HG03159 (cell line): Measurements from ENCODE around the gene ATXN1L.
"Not testable (repeated sequence)": the region's sequence is repeated elsewhere in the genome, so short reads cannot be mapped to it uniquely, and the experiment has no call there.

Experiments
- ATAC-seq: cut with Tn5 transposase; IDR thresholded peaks from one replicate; pipeline ENCODE4 v1.9.1; 2021; ENCODE audit warnings: mild to moderate bottlenecking, moderate library complexity; ENCODE audit not compliant: unreplicated experiment

The ATXN1L gene

DNA sequence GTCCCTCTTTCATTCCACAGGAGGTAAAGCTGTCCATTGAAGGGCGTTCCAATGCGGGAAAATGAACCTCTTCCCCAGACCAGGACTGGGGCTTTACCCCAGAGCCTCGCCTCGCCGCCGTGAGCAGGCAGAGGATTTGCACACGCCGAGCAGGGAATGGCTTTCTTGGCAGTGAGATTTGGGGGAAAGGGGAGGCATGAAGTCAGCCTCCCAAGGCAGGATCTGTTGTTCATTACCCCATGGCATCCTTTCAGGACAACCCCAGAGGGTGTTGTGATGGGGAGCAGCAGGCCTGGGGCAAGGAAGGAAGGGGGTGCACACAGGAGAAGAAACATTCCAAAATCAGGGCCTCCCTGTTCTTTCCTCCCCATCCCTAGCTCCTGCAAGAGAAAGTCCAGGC is 6.0 kb downstream of the ATXN1L start:
- ATAC-seq, result no peak

DNA sequence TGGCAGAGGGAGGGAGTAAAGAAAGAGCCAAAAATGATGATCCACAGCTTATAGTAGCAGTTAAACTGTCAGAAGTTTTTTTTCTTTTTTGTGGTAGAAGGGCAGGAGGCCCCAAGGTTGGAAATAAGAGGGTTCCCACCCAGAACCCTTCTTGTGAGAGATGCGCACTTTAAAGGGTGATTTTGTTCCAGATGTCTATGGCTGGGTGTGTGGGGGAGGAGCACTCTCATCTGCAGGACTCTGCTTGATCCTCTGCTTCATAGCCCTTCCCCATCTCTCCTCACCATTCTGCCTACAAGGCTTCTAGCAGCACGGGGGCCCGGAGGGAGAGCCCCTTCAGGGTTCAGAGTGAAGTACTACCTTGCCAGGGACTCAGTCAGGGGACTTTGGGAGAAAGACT is 6.4 kb downstream of the ATXN1L start:
- ATAC-seq, result no peak

DNA sequence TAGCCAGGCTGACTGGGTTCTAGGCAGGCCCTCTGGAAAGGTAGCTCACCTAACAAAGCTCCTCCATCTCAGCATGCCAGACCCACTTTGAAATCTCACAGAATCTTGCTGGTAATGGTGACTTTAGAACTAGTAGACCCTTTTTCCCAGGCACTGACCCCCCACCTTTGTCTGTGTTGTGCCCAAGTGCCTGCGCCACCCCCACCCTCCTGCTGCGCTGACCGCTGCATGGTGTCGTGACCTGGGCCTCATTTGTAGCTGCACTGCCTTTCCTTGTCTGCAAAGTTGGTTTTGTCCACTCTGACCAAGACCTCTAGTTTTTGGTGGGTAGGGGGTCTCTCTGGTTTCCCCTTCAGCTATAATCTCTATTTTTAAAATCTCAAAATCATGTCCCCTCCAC is 6.8 kb downstream of the ATXN1L start:
- ATAC-seq, result no peak

DNA sequence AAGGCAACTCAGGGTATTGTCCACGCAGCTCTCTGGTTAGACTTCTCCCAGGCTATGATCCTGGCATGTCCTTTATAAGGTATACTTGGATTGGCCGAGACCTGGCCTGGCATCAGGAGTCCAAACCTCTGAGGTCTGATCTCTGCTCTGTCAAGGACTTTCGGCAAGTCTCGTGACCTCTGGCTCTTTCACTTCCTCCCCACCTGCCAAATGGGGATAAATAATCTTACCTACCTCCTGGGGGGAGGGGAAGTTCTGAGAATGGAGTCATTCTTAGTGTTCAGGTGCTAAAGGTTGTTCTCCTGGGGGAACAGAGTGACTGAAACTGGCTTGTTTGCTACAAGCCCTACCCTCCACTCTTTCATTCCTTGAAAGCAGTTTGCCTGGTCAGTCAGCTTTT is 7.6 kb downstream of the ATXN1L start:
- no peak for ATAC-seq

DNA sequence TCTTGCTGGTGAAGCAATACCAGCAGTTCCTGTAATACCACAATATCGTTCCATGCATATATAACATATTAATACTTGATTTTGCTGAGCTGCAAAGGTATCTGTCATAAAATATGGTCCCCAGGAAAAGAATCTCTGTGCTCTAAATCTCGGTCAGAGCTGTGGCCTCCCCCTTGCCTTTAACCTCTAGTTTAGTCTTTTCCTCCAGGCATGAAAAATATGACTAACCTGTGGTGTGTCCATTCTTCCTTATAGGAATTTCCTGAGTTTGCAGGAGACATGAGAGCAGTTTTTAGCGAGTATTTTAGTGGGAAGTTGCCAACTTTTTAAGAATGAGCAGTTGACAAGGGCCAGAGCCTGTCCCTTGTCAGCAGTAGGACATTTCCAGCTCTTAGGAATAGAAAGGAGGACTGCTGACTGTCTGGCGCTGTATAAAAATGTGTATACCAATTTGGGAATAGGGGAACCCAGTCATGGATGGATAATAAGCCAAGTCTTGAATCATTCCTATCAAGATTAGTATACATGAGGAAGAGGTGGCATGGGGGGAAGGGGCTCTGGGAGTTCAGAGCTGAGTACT is 8.7 kb downstream of the ATXN1L start:
- no peak for ATAC-seq

DNA sequence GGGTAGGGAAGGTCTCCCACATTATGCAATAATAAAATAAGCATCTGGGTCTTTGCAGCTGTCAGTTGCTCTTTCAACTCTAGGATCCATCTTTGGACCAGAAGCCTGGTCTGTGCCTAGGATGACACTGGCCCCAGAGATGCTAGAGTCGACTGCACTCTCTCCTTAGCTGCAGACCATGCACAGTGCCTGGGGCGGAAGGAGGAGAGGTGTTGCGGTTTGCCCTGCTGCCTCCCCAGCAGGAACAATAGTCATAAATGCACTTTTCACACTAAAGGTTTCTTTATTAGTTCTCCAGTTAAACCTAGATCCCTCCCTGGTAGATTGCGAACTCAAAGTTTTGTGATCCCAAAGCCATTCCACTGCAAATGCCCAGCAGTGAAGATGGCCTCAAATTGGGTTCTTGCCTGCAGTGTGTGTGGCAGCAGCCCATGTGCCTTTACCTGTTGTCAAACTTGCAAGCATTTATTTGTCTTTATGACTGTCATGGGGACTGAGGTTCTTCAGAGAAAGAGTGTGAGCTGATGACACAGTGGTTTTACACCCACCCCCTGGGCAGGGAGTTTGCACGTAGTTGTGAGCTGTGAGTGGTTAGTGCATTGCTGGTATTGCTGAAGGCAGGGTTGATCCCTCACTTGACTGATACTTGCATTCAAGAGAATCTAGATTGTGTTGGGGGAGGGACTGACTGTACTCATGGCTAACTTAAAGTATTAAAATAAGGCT is 10.3 kb downstream of the ATXN1L start:
- ATAC-seq, result no peak

DNA sequence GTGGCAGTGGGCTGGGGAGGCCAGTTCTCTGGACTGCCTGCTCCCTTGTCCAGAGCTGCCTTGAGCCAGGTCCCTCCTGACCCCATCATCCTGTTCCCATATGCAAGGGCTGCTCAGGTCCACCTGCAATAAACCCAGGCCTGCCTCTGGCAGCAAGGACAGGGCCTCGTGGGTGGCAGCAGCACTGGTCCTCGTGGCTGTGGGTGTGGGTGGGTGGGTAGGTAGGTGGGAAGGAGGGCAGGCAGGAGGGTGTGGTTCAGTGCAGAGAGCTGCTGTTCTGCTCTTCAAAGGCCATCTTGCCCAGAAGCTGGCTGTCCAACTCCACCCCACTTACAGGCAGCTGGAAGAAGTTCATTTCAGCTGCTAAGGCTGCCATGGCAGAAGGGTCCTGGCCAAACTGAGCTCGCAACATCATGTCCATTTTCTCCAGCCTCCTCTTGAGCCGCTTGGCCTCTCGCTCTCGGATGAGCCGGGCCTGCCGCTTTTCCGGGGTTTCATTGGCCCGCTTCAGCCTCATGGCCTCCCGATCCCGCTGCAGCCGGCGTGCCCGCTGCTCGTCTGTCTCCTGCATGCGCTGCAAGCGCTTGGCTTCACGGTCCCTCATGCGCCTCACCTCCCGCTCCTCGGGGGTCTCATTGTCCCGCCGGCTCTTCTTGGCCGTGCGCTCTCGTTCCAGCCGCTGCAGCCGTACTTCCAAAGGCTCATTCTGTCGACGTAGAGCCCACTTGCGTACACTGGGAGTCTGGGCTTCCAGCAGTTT is 14.2 kb downstream of the ATXN1L start:
- no peak for ATAC-seq

DNA sequence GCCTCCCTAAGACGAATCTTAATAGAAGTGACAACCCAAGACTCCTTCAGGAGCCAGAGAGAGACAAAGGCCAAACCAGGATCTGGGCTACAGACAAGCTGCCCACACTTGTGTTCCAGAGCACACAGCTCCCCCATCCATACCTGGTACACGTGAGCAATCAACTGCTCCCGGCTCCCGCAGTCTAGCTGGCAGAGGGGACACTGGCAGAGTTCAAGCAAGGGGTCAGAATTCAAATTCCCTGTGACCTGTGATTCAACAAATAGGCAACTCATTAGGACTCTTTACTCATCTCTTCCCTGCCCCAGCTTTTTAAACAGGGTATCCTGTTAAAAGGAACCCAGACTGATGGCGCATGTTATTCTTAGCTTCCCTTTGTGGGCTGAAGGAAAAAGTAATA is 18.2 kb downstream of the ATXN1L start:
- no peak for ATAC-seq

DNA sequence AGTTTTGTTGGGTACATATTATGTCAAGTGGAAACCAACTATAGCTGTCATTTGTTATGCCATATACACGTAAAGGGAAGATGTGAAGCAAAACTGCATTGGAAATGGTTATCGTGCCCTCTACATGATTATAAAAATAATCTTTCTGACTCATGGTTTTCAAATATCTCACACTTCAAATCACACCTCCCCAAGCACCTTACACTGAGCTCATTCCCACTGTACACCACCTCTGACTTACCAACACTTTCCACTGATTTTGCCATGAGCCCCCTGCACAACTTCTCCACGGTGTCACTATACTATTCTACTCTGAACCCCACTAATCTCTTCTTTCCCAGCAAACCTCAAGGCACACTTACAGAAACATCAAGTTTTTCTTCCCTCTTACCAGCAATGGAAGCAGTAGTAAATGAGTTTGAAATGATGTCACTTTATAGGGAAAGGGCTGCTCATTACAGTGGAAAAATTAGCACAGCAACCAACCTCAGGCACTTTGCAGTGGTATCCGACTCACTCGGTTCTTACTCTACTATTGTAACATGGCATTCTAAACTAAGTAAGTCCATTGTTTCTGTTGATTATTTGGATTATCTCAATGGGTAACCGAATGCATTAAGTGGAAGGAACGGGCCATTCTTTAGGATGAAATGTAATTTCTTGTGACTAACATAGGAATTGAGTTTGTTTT is 19.5 kb downstream of the ATXN1L start:
- ATAC-seq, result no peak

DNA sequence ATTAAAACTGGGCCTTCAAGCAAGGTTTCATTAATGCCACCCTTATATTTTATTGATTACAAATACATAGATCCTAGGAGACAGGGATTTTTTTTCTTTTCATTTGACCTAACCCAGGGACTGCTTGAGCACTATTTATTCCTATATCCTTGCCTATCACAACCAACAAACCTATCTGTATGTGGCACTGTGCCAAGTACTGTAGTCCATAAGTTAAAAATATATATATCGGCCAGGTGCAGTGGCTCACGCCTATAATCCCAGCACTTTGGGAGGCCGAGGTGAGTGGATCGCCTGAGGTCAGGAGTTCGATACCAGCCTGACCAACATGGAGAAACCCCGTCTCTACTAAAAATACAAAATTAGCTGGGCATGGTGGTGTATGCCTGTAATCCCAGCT is 21.4 kb downstream of the ATXN1L start:
- ATAC-seq, result not testable (repeated sequence)

DNA sequence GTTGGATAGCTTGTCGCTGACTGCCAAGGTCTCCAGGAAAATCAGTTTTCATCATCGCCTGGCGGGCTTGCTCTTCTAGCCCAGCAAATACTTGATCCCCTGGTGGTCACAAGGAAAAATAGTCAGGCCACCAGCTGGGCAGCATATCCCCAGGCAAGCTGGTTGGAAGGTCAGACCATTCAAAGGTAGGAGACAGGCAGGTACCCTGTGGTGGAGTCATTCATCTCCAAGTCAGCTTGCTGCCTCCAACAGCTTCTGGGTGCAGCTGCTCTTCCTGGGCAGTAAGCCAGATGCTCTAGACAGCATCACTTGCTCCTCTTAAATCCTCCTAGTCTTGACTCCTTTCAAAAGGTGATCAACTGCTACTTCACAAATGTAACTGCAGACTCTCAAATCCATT is 22.2 kb downstream of the ATXN1L start:
- no peak for ATAC-seq

DNA sequence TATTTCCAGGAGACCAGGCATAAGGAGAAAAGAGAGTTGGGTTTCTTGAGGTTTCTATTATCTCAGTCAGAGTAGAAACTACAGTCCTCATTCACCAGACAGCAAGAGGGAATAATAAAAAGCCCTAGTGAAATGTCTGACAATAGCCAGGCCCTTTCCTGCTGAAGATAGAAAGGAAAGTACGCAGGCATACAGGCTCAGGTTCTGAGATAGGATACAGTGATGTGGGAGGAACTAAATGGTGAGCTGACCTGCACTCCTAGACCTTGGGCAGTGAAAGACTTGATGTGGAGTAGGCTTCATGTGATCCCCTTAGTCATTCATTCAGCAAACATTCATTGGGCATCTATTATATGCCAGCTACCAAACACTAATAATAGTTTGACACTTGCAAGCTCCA is 23.3 kb downstream of the ATXN1L start:
- ATAC-seq, result no peak

DNA sequence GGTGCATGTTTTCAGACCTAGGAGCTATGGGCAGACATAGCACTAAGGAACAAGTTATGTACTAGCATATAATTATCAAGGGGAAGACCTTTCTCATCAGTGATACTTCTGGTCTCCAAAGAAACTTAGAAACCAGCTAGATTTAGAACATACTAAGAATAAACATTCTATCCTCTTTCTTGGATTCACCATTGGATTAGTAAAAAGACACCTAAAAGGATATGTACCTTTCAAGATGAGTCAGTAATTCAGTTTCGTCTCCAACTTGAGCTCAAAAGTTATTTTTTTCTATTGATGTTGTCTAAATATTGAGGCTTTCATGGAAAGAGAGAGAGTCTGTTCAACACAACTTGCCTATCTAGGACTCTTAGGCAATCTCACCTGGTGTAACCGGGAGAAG is 25.0 kb downstream of the ATXN1L start:
- ATAC-seq, result no peak

DNA sequence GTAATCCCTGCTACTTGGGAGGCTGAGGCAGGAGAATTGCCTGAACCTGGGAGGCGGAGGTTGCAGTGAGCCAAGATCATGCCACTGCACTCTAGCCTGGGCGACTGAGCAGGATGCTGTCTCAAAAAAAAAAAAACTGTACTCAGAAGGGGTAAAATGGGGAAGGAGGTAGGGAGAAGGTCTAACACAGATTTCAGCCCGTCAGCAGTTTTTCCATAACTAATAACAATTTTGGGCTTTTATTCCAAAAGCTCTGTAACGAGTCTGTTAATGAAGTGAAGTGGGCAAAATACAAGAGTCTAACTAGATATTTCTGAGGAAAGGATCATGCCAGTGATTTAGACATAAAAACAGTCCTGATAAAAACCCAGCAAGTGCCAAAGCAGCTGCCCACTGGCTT is 27.4 kb downstream of the ATXN1L start:
- no peak for ATAC-seq

DNA sequence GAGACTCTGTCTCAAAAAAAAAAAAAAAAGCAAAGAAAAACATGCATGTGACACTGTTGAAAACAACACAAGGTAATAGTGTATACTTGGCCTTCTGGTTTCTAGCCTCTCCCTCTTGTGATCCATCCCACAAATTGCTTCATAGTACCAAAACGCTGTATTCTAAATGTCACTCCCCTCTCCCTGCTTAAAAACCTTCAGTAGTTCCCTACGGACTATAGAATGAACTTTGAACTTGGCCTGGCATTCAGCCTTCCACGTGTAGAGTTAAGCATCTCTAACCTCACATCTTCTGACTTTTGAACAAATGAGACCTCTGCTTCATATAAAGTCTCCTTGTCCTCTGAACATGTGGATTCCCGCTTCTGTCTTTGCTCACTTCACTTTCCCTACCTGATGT is 33.1 kb downstream of the ATXN1L start:
- no peak for ATAC-seq

DNA sequence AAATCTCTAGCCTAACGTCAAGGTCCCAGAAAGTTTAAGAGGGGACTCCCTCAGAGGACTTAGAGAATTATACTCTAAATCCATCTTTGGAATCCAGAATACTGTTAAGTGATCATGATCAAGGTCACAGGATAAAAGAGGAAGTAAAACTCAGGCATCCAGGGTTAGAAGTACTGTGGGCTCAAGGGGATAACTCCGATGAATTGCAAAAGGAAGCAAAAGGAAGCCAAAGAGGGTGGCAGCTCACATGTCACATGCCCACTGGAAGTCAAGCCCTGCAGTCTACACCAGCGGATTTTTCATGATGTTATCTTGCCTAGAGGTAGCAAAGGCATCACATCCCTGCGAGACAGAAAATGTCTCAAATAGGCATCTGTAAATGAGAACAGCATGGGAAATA is 34.4 kb downstream of the ATXN1L start:
- no peak for ATAC-seq

DNA sequence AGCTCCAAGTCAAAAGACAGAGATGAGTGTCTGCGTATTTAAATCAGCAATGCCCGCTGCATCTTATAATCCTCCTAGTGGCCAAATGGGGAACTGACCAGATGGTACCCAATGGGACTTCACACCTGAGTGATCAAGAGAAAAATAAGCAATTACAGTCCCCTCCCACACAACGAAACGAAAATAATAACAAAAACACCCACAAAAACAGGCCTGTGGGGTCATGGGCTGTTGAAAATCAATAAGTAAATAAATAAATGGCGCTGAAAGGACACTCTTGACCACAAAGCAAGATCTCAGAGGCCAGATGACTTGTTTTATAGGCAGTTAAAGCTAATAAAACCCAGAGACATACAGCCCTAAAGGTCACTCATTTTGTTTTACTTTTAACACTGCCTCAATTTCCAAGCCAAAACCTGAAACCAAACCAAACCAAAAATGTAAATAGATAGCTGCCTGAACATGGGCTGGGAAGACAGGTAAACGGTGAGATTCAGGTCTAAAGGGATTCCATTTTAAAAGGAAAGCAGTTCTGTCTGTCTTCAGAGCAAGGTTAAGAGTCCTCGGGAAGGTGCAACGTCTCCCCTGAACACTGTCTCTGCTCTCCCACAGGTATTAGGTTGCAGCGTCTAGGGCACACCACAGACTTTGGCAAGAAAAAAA is 36.9 kb downstream of the ATXN1L start:
- peak; percentile 36 for ATAC-seq

DNA sequence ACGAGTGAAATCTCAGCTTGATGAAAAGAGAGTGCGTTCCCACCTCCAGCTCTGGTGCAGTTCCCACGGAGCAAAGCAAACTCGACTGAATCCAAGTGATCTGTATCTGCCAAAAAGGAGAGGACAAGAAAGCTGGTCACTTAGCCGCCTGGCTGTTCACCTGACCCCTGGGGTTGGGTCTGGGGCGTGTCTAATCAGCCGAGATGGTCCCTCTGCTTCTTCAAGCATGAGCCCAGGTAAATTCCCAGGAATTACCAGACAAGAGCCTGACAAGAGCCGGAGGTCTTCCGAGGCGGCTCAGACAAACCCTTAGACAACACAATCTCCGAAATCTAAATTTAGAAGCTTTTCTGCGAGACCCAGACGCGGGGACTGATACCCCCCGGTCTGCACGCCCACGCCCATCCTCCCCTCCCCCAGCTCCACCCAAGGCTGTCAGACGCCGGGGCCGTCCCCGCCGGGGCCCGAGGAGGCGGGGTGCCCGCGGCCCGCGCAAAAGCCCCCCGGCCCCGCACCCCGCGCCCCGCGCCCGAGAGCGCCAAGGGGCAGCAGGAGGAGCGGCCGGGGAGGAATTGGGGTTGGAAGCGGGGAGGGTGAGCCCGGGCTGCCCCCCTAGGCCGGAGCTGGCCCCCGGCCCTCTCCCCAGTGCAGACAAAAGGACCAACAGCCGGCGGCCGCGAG is 37.5 kb downstream of the ATXN1L start:
- ATAC-seq, result peak; percentile 36

DNA sequence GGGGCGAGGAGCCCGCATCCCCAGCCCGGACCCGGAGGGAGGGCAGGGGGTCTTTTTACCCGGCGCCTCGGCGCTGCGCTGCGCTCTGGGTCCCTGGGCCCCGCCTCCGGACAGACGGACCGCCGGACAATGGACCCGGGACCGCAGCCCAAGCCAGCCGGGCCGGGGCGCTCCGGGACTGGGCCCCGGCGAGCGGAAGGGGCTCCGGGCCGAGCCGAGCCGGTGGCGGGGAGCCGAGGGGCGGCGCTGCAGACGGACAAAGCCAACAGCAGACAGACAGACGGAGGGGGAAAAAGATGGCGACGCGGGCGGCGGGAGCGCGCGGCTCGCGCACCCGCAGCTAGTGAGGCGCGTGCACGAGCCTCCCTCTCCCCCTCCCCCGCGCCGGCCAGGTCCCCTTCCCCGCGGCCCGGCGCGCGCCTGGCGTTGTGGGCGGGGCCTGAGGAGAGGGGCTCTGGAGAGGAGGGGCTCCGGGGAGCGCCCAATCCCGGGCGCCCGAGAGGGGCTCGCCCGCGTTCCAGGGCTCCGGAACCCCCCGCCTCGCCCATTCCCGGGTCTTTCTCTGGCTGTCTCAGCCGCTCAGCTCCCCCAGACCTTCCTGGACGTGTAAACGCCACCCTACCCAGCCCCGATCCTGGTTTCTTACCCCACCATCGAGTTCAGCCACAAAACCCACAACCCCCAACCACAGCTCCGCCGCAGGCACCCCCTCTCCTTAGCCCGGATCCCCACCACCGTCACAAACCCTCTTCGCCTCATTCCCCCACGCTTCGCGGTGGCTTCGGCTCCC is 38.3 kb downstream of the ATXN1L start, which contains the start of gene ZNF821:
Gene ZNF821, minus strand, starts transcription at position 334 of the 790 bp plus-strand sequence. CDS start 4,236 bp downstream, outside the sequence.
- ATAC-seq, result peak; percentile 41

DNA sequence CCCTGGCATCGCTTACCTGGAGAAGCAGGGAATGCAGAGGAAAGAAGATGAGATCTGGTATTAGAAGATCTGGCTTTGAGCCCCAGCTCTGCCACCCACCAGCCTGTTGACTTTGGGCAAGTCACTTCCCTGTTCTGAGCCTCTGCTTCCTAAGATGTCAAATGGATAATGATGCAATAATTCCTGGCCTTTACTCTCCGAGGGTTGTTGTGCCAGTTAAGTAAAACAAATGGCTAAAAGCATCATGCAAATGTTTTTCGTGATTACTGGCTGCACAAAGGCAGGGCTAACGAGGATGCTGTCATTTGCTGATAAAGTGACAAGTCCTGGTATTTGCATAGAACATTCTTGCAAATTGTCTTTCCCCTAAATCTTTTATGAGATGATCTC is 39.5 kb downstream of the ATXN1L start:
- no peak for ATAC-seq
